Neuronal stem cell (in vitro differentiated cells): Measurements from ENCODE around the gene TIAM2.

Source experiments
- DNase-seq: peaks from one replicate; pipeline ENCODE4 v3.0.0-alpha.2; 2013; ENCODE audit warnings: low spot score
- H2AFZ ChIP-seq: one replicate; pipeline ENCODE4 v1.6.1; 2013; ENCODE audit warnings: mild to moderate bottlenecking, low read length, inconsistent platforms
- H2AK5ac ChIP-seq: 2 replicates; pipeline ENCODE4 v1.6.1; 2013; ENCODE audit warnings: low read depth, mild to moderate bottlenecking, inconsistent platforms, low read length, moderate library complexity, mixed read lengths
- H2BK120ac ChIP-seq: 2 replicates; pipeline ENCODE4 v1.6.1; 2013; ENCODE audit warnings: low read depth, mild to moderate bottlenecking, inconsistent platforms, low read length, moderate library complexity, mixed read lengths
- H2BK12ac ChIP-seq: one replicate; pipeline ENCODE4 v1.6.1; 2013; ENCODE audit warnings: low read length, inconsistent platforms
- H2BK15ac ChIP-seq: 2 replicates; pipeline ENCODE4 v1.6.1; 2013; ENCODE audit warnings: mild to moderate bottlenecking, low read length, inconsistent platforms, mixed read lengths
- H2BK5ac ChIP-seq: one replicate; pipeline ENCODE4 v1.6.1; 2013; ENCODE audit warnings: inconsistent platforms, mild to moderate bottlenecking, low read length, moderate library complexity
- H3K14ac ChIP-seq: one replicate; pipeline ENCODE4 v1.6.1; 2013; ENCODE audit warnings: low read length, inconsistent platforms
- H3K18ac ChIP-seq: 2 replicates; pipeline ENCODE4 v1.6.1; 2013; ENCODE audit warnings: low read length, inconsistent platforms
- H3K23ac ChIP-seq: 2 replicates; pipeline ENCODE4 v1.6.1; 2013; ENCODE audit warnings: low read depth, mild to moderate bottlenecking, mixed read lengths, low read length, inconsistent platforms; ENCODE audit not compliant: poor library complexity
- H3K27ac ChIP-seq: replicated peaks from 3 replicates; pipeline ENCODE4 v1.5.1; 2013; ENCODE audit warnings: low read length, inconsistent platforms
- H3K27me3 ChIP-seq, 3 experiments: 2 replicates each; pipeline ENCODE4 v1.6.1; 2013; ENCODE audit warnings: low read length in 3 of 3, mild to moderate bottlenecking in 2 of 3, inconsistent platforms in 1 of 3, low read depth in 1 of 3, mixed read lengths in 1 of 3, moderate library complexity in 1 of 3; ENCODE audit not compliant: control insufficient read depth in 3 of 3, insufficient read depth in 3 of 3
- H3K36me3 ChIP-seq, 2 donors: replicated peaks in 1 of 2; 2 replicates each; pipeline ENCODE4 v1.6.1; 2013; ENCODE audit warnings: low read length in 2 of 2; ENCODE audit not compliant: control insufficient read depth in 2 of 2, insufficient read depth in 2 of 2
- H3K4ac ChIP-seq: 2 replicates; pipeline ENCODE4 v1.6.1; 2013; ENCODE audit warnings: inconsistent platforms, mild to moderate bottlenecking, low read length, moderate library complexity
- H3K4me1 ChIP-seq, 2 donors: 1 replicate in 1 of 2; 2 replicates in 1 of 2; pipeline ENCODE4 v1.6.1; 2013; ENCODE audit warnings: low read length in 2 of 2, low read depth in 1 of 2; ENCODE audit not compliant: control insufficient read depth in 2 of 2, insufficient read depth in 1 of 2
- H3K4me2 ChIP-seq: one replicate; pipeline ENCODE4 v1.6.1; 2013; ENCODE audit warnings: mild to moderate bottlenecking, low read length, inconsistent platforms; ENCODE audit not compliant: insufficient read depth, poor library complexity, severe bottlenecking
- H3K4me3 ChIP-seq, 2 donors: 2 replicates each; pipeline ENCODE4 v1.5.1; 2013; ENCODE audit warnings: low read length in 2 of 2, mild to moderate bottlenecking in 2 of 2, inconsistent platforms in 1 of 2, moderate library complexity in 1 of 2
- H3K79me1 ChIP-seq: one replicate; pipeline ENCODE4 v1.6.1; 2013; ENCODE audit warnings: low read depth, mild to moderate bottlenecking, inconsistent platforms, low read length, moderate library complexity
- H3K9ac ChIP-seq: one replicate; pipeline ENCODE4 v1.6.1; 2013; ENCODE audit warnings: mild to moderate bottlenecking, low read depth, low read length, inconsistent platforms; ENCODE audit not compliant: poor library complexity
- H3K9me3 ChIP-seq, 2 donors: replicated peaks in 1 of 2; 2 replicates each; pipeline versions ENCODE3 to v1.6.1; 2013; ENCODE audit warnings: low read length in 2 of 2, mild to moderate bottlenecking in 2 of 2, inconsistent platforms in 1 of 2, low read depth in 1 of 2, mixed read lengths in 1 of 2, moderate library complexity in 1 of 2; ENCODE audit not compliant: control insufficient read depth in 2 of 2, insufficient read depth in 1 of 2
- H4K8ac ChIP-seq: one replicate; pipeline ENCODE4 v1.6.1; 2013; ENCODE audit warnings: low read depth, mild to moderate bottlenecking, inconsistent platforms, low read length, moderate library complexity
- H4K91ac ChIP-seq: one replicate; pipeline ENCODE4 v1.6.1; 2013; ENCODE audit warnings: low read length, low read depth, mild to moderate bottlenecking, inconsistent platforms; ENCODE audit not compliant: poor library complexity
- WGBS, 2 donors: extraction: QIAGEN DNeasy Blood & Tissue Kit; methylation state at CpG; one replicate each; pipeline ENCODE4 v1.1.7; 2013; ENCODE audit warnings: missing lambda C conversion rate in 2 of 2, mixed read lengths in 1 of 2; ENCODE audit not compliant: insufficient read length in 2 of 2, insufficient replicate concordance in 1 of 2; ENCODE audit errors: extremely low coverage in 2 of 2; 5-methylcytosine and 5-hydroxymethylcytosine counted together

TIAM2 gene

GRCh38 chr6:155152211-155153076 is 157.3 kb downstream of the TIAM2 start:
- H2BK12ac ChIP-seq, result no peak overlapping the region
- peaks cover 6% of the 10 kb centered on the region in 2 donors for H3K4me1 ChIP-seq
- no peak overlapping the region for H3K23ac ChIP-seq
- H3K4me3 ChIP-seq, result no peak overlapping the region
- H3K27ac ChIP-seq, result no peak overlapping the region
- no peak for DNase-seq
- no peaks in the 10 kb centered on the region for H3K79me1 ChIP-seq
- H3K18ac ChIP-seq, result no peak overlapping the region
- H3K36me3 ChIP-seq, result peaks cover 0 to 86% of the 10 kb centered on the region in 2 donors
- H2AK5ac ChIP-seq, result no peak overlapping the region
- no peak overlapping the region for H3K9ac ChIP-seq
- no peak overlapping the region for H2BK120ac ChIP-seq
- no CpG with 5 or more reads among the region's 11 CpGs for WGBS, 2 donors
- H2BK15ac ChIP-seq, result no peak overlapping the region
- no peak overlapping the region for H3K14ac ChIP-seq
- no peak overlapping the region for H4K8ac ChIP-seq
- no peaks in the 10 kb centered on the region for H3K9me3 ChIP-seq
- no peak overlapping the region for H3K4me2 ChIP-seq
- no peak overlapping the region for H4K91ac ChIP-seq
- H3K27me3 ChIP-seq, result no peaks in the 10 kb centered on the region
- no peak overlapping the region for H3K4ac ChIP-seq
- no peak overlapping the region for H2BK5ac ChIP-seq
- no peak overlapping the region for H2AFZ ChIP-seq

GRCh38 chr6:155154158-155154830 is 159.2 kb downstream of the TIAM2 start:
- H2BK120ac ChIP-seq, result no peak overlapping the region
- no peak for DNase-seq
- H3K27me3 ChIP-seq, result peaks cover 0 to 1% (median 0%) of the 10 kb centered on the region in 3 experiments
- peaks cover 0 to 83% of the 10 kb centered on the region in 2 donors for H3K36me3 ChIP-seq
- H4K91ac ChIP-seq, result no peak overlapping the region
- H3K23ac ChIP-seq, result no peak overlapping the region
- H2BK12ac ChIP-seq, result no peak overlapping the region
- H2BK15ac ChIP-seq, result no peak overlapping the region
- no peak overlapping the region for H3K4ac ChIP-seq
- H3K9me3 ChIP-seq, result peaks cover 0 to 2% of the 10 kb centered on the region in 2 donors
- no peak overlapping the region for H3K18ac ChIP-seq
- no peak overlapping the region for H3K4me3 ChIP-seq
- WGBS, 2 donors, result no CpG with 5 or more reads among the region's 11 CpGs
- no peak overlapping the region for H4K8ac ChIP-seq
- H3K9ac ChIP-seq, result no peak overlapping the region
- no peak overlapping the region for H2BK5ac ChIP-seq
- no peak overlapping the region for H2AFZ ChIP-seq
- no peak overlapping the region for H2AK5ac ChIP-seq
- H3K27ac ChIP-seq, result no peak overlapping the region
- no peak overlapping the region for H3K4me2 ChIP-seq
- no peak overlapping the region for H3K14ac ChIP-seq
- H3K4me1 ChIP-seq, result peaks cover 1 to 3% of the 10 kb centered on the region in 2 donors
- H3K79me1 ChIP-seq, result no peaks in the 10 kb centered on the region

- no peak overlapping the region for H4K91ac ChIP-seq
- H2BK120ac ChIP-seq, result no peak overlapping the region
- DNase-seq, result no peak
- H3K4me1 ChIP-seq, result peaks cover 0 to 3% of the 10 kb centered on the region in 2 donors
- H2AFZ ChIP-seq, result no peak overlapping the region
- H3K4me3 ChIP-seq, result peak overlapping the region in 1 of 2 donors; percentile 3
- H3K4me2 ChIP-seq, result no peak overlapping the region
- H3K9ac ChIP-seq, result no peak overlapping the region
- H3K23ac ChIP-seq, result no peak overlapping the region
- H2BK15ac ChIP-seq, result no peak overlapping the region
- peaks cover 0 to 82% of the 10 kb centered on the region in 2 donors for H3K36me3 ChIP-seq
- no peak overlapping the region for H2BK12ac ChIP-seq
- H3K27ac ChIP-seq, result no peak overlapping the region
- no CpG with 5 or more reads among the region's 10 CpGs for WGBS, 2 donors
- H2BK5ac ChIP-seq, result no peak overlapping the region
- no peak overlapping the region for H2AK5ac ChIP-seq
- H3K4ac ChIP-seq, result no peak overlapping the region
- H3K79me1 ChIP-seq, result no peaks in the 10 kb centered on the region
- H3K9me3 ChIP-seq, result peaks cover 0 to 8% of the 10 kb centered on the region in 2 donors
- no peak overlapping the region for H3K14ac ChIP-seq
- H3K18ac ChIP-seq, result no peak overlapping the region
- H4K8ac ChIP-seq, result no peak overlapping the region
- peaks cover 0 to 2% (median 0%) of the 10 kb centered on the region in 3 experiments for H3K27me3 ChIP-seq
These were observed 160.8 kb downstream of the TIAM2 start for GRCh38 chr6:155155787-155156447.
